HepG2 (cell line): ENCODE measurements around the gene CNNM1. TPM values are rescaled to one million over a fixed set of nuclear protein-coding genes. Genes with fewer than 3 reads are reported as not detected.

Experiments
- BORCS8-MEF2B ChIP-seq: sonication (generic); formaldehyde crosslinking; IDR thresholded peaks from 2 replicates; pipeline ENCODE4 v1.8.0; 2022; ENCODE audit warnings: mild to moderate bottlenecking, missing genetic modification reagents
- CENPT ChIP-seq: sonication (generic); formaldehyde crosslinking; IDR thresholded peaks from 2 replicates; pipeline ENCODE4 v1.8.0; 2022; ENCODE audit warnings: low read depth, mild to moderate bottlenecking, moderate library complexity, missing genetic modification reagents
- DPF2 ChIP-seq: sonication (generic); formaldehyde crosslinking; IDR thresholded peaks from 2 replicates; pipeline ENCODE4 v1.4.0; 2020; ENCODE audit warnings: mild to moderate bottlenecking, low read depth, missing genetic modification reagents, borderline replicate concordance
- FOXA1 ChIP-seq, 2 experiments: fragments of 450-650 bp in 1 of 2; sonication (generic) in 1 of 2; formaldehyde crosslinking in 1 of 2; IDR thresholded peaks; 2 replicates each; pipeline versions ENCODE4 v1.4.0 to v1.6.1; 2016 to 2020; ENCODE audit warnings: missing genetic modification reagents in 1 of 2
- FOXK2 ChIP-seq: fragments of 450-650 bp; IDR thresholded peaks from 2 replicates; pipeline ENCODE4 v1.6.1; 2016
- HNRNPH1 ChIP-seq: fragments of 200-400 bp; formaldehyde crosslinking; optimal IDR thresholded peaks from 2 replicates; pipeline ENCODE3; 2017; ENCODE audit warnings: mild to moderate bottlenecking, low read depth, low read length
- KDM1A ChIP-seq: IDR thresholded peaks from 2 replicates; pipeline ENCODE4 v1.6.1; 2016; ENCODE audit warnings: missing compliant biosample characterization
- KDM3A ChIP-seq: IDR thresholded peaks from 2 replicates; pipeline ENCODE4 v1.6.1; 2018; ENCODE audit warnings: low read depth, missing compliant biosample characterization
- MAF1 ChIP-seq: sonication (generic); formaldehyde crosslinking; IDR thresholded peaks from 2 replicates; pipeline ENCODE4 v1.5.0; 2020; ENCODE audit warnings: missing genetic modification reagents, borderline replicate concordance
- MAZ ChIP-seq, 2 experiments: sonication (generic) in 1 of 2; formaldehyde crosslinking in 1 of 2; IDR thresholded peaks; 2 replicates each; pipeline versions ENCODE4 v1.5.0 to v1.6.1; 2012 to 2020; ENCODE audit warnings: low read depth in 2 of 2, mild to moderate bottlenecking in 2 of 2, borderline replicate concordance in 1 of 2, improper control_type of control experiment in 1 of 2, low read length in 1 of 2, missing genetic modification reagents in 1 of 2, moderate library complexity in 1 of 2
- MED13 ChIP-seq: sonication (generic); formaldehyde crosslinking; IDR thresholded peaks from 2 replicates; pipeline ENCODE4 v1.5.0; 2020; ENCODE audit warnings: missing genetic modification reagents
- MTF1 ChIP-seq: sonication (generic); formaldehyde crosslinking; IDR thresholded peaks from 2 replicates; pipeline ENCODE4 v1.5.0; 2020; ENCODE audit warnings: missing genetic modification reagents
- MXD4 ChIP-seq: IDR thresholded peaks from 2 replicates; pipeline ENCODE4 v1.6.1; 2016; ENCODE audit warnings: mild to moderate bottlenecking, missing biosample characterization, missing genetic modification reagents
- NFYB ChIP-seq: sonication (generic); formaldehyde crosslinking; IDR thresholded peaks from 2 replicates; pipeline ENCODE4 v1.4.0; 2020; ENCODE audit warnings: missing genetic modification reagents
- PAXIP1 ChIP-seq: sonication (generic); formaldehyde crosslinking; conservative IDR thresholded peaks from 2 replicates; pipeline ENCODE4 v1.4.0; 2020; ENCODE audit warnings: mild to moderate bottlenecking, missing genetic modification reagents, moderate library complexity
- PHF20 ChIP-seq: sonication (generic); formaldehyde crosslinking; IDR thresholded peaks from 2 replicates; pipeline ENCODE4 v1.5.0; 2020; ENCODE audit warnings: mild to moderate bottlenecking, missing genetic modification reagents
- RFXANK ChIP-seq: IDR thresholded peaks from 2 replicates; pipeline ENCODE4 v1.6.1; 2016
- TFDP2 ChIP-seq: sonication (generic); formaldehyde crosslinking; IDR thresholded peaks from 2 replicates; pipeline ENCODE4 v1.4.0; 2020; ENCODE audit warnings: missing genetic modification reagents
- TOE1 ChIP-seq: sonication (generic); formaldehyde crosslinking; IDR thresholded peaks from 2 replicates; pipeline ENCODE4 v1.4.0; 2020; ENCODE audit warnings: mild to moderate bottlenecking, missing genetic modification reagents
- TRIM22 ChIP-seq: fragments of 450-650 bp; IDR thresholded peaks from 2 replicates; pipeline ENCODE4 v1.6.1; 2017
- ZNF234 ChIP-seq: sonication (generic); formaldehyde crosslinking; conservative IDR thresholded peaks from 2 replicates; pipeline ENCODE4 v1.5.1; 2020; ENCODE audit warnings: mild to moderate bottlenecking, missing genetic modification reagents
- ZNF343 ChIP-seq: sonication (generic); formaldehyde crosslinking; IDR thresholded peaks from 2 replicates; pipeline ENCODE4 v1.4.0; 2020; ENCODE audit warnings: mild to moderate bottlenecking, missing genetic modification reagents
- ZNF350 ChIP-seq: sonication (generic); formaldehyde crosslinking; IDR thresholded peaks from 2 replicates; pipeline ENCODE4 v1.4.0; 2020; ENCODE audit warnings: mild to moderate bottlenecking, low read depth, missing genetic modification reagents, borderline replicate concordance
- ZNF432 ChIP-seq: sonication (generic); formaldehyde crosslinking; IDR thresholded peaks from 2 replicates; pipeline ENCODE4 v1.5.0; 2020; ENCODE audit warnings: missing genetic modification reagents, mild to moderate bottlenecking, borderline replicate concordance
- ZNF44 ChIP-seq: sonication (generic); formaldehyde crosslinking; IDR thresholded peaks from 2 replicates; pipeline ENCODE4 v1.5.1; 2020; ENCODE audit warnings: mild to moderate bottlenecking, missing genetic modification reagents
- ZNF558 ChIP-seq: sonication (generic); formaldehyde crosslinking; IDR thresholded peaks from 2 replicates; pipeline ENCODE4 v1.9.0; 2022; ENCODE audit warnings: mild to moderate bottlenecking, missing genetic modification reagents, borderline replicate concordance
- ZNF619 ChIP-seq: sonication (generic); formaldehyde crosslinking; IDR thresholded peaks from 2 replicates; pipeline ENCODE4 v1.4.0; 2020; ENCODE audit warnings: mild to moderate bottlenecking, missing genetic modification reagents
- ZNF782 ChIP-seq: sonication (generic); formaldehyde crosslinking; IDR thresholded peaks from 2 replicates; pipeline ENCODE4 v1.4.0; 2020; ENCODE audit warnings: missing genetic modification reagents, mild to moderate bottlenecking, borderline replicate concordance
- polyA plus RNA-seq, 8 experiments: library from polyadenylated mRNA; depleted of rRNA in 3 of 8; stranded (reverse) in 7 of 8; unstranded in 1 of 8; fragments of >200 nt; fragmentation: Illumina TruSeq in 4 of 8; extraction: Trizol in 4 of 8; gene quantifications; 2 replicates each; pipeline versions ENCODE4 v1.2.1 to v1.2.3, GENCODE V29; 2011 to 2016; ENCODE audit warnings: low read depth in 4 of 8, missing spikeins in 1 of 8, mixed read lengths in 1 of 8; ENCODE audit not compliant: insufficient read depth in 1 of 8
- total RNA-seq, 5 experiments: library from RNA; depleted of rRNA; stranded (reverse); fragments of >200 nt; fragmentation: Illumina TruSeq; extraction: Trizol; gene quantifications; 2 replicates each; pipeline ENCODE4 v1.2.3, GENCODE V29; 2016; ENCODE audit warnings: low read depth in 1 of 5

The CNNM1 gene
- total and polyA plus RNA-seq, 2 of the 13 experiments (the other 11 are each of a cell fraction or from before 2014, with no cell fraction given), result 4.3 to 9.6 TPM

- TF ChIP-seq CENPT (CRISPR knock-in tag) (no peak), TRIM22 (no peak), BORCS8-MEF2B (CRISPR knock-in tag) (no peak), ZNF44 (CRISPR knock-in tag) (no peak), ZNF619 (no peak), NFYB (CRISPR knock-in tag) (no peak), FOXK2 (no peak), KDM1A (CRISPR knock-in tag) (peak; percentile 30; the same call in 1 of the 2 replicates), ZNF558 (CRISPR knock-in tag) (no peak; the same call in 1 of the 2 replicates), MAF1 (no peak), PAXIP1 (CRISPR knock-in tag) (no peak), ZNF234 (no peak), DPF2 (CRISPR knock-in tag) (no peak), ZNF782 (CRISPR knock-in tag) (no peak), MXD4 (CRISPR knock-in tag) (peak; percentile 75; the same call in 1 of the 2 replicates), TOE1 (CRISPR knock-in tag) (no peak), MED13 (no peak), ZNF350 (CRISPR knock-in tag) (no peak; the same call in 1 of the 2 replicates), HNRNPH1 (no peak), ZNF432 (CRISPR knock-in tag) (no peak), FOXA1 (IDR thresholded peaks at IDR 0.05) (no peak), FOXA1 (CRISPR knock-in tag; IDR thresholded peaks at IDR 0.05) (no peak), TFDP2 (CRISPR knock-in tag) (peak; percentile 71; the same call in 1 of the 2 replicates), PHF20 (CRISPR knock-in tag) (0 out of 2 replicates have a peak, but pooled peaks have one; percentile 11), MTF1 (CRISPR knock-in tag) (no peak), ZNF343 (CRISPR knock-in tag) (peak; percentile 38; the same call in 1 of the 2 replicates), RFXANK (CRISPR knock-in tag) (no peak), MAZ (IDR thresholded peaks at IDR 0.05; ENCODE audit: borderline replicate concordance, low read depth, low read length) (no peak), MAZ (CRISPR knock-in tag; IDR thresholded peaks at IDR 0.05; ENCODE audit: low read depth) (peak; percentile 50; the same call in 1 of the 2 replicates), KDM3A (peak; percentile 77; the same call in 1 of the 2 replicates)
Observed at GRCh38 chr10:99329304-99329553, at the start of gene CNNM1 (continued).
